Trophoblast cell (in vitro differentiated cells and primary cell): ENCODE results near the gene TAS2R3.
A peak's percentile ranks its signal among the peaks of the same experiment; 100 is the strongest.
"Not testable (repeated sequence)": the region's sequence is repeated elsewhere in the genome, so short reads cannot be mapped to it uniquely, and the experiment has no call there.

Experiments
- DNase-seq, 2 donors: peaks; one replicate each; pipeline ENCODE4 v3.0.0-alpha.2; 2016
- H2AFZ ChIP-seq: 2 replicates; pipeline ENCODE4 v1.6.1; 2013; ENCODE audit warnings: low read length, moderate library complexity, mild to moderate bottlenecking; ENCODE audit not compliant: insufficient read depth, poor library complexity
- H2AK5ac ChIP-seq: 2 replicates; pipeline ENCODE4 v1.6.1; 2013; ENCODE audit warnings: mild to moderate bottlenecking, low read length
- H2BK120ac ChIP-seq: 2 replicates; pipeline ENCODE4 v1.6.1; 2013; ENCODE audit warnings: low read length, mild to moderate bottlenecking, moderate library complexity; ENCODE audit not compliant: insufficient read depth, poor library complexity
- H2BK12ac ChIP-seq: 2 replicates; pipeline ENCODE4 v1.6.1; 2013; ENCODE audit warnings: mild to moderate bottlenecking, low read length, moderate library complexity
- H2BK5ac ChIP-seq: 2 replicates; pipeline ENCODE4 v1.6.1; 2013; ENCODE audit warnings: low read length, low read depth, moderate library complexity, mild to moderate bottlenecking; ENCODE audit not compliant: poor library complexity
- H3K14ac ChIP-seq: 2 replicates; pipeline ENCODE4 v1.6.1; 2013; ENCODE audit warnings: mild to moderate bottlenecking, low read length
- H3K18ac ChIP-seq: 2 replicates; pipeline ENCODE4 v1.6.1; 2013; ENCODE audit warnings: mild to moderate bottlenecking, low read length
- H3K23ac ChIP-seq: 2 replicates; pipeline ENCODE4 v1.6.1; 2013; ENCODE audit warnings: low read length
- H3K27ac ChIP-seq: 2 replicates; pipeline ENCODE4 v1.5.1; 2013; ENCODE audit warnings: low read depth, mild to moderate bottlenecking, inconsistent platforms, low read length, moderate library complexity
- H3K27me3 ChIP-seq: 2 replicates; pipeline ENCODE4 v1.6.1; 2013; ENCODE audit warnings: inconsistent platforms, mild to moderate bottlenecking, low read length, moderate library complexity; ENCODE audit not compliant: insufficient read depth
- H3K36me3 ChIP-seq, 2 experiments: 1 replicate in 1 of 2; 2 replicates in 1 of 2; pipeline ENCODE4 v1.6.1; 2013; ENCODE audit warnings: low read length in 2 of 2, mild to moderate bottlenecking in 2 of 2, moderate library complexity in 1 of 2; ENCODE audit not compliant: insufficient read depth in 2 of 2, control insufficient read depth in 1 of 2
- H3K4ac ChIP-seq: 2 replicates; pipeline ENCODE4 v1.6.1; 2013; ENCODE audit warnings: low read depth, mild to moderate bottlenecking, low read length, moderate library complexity
- H3K4me1 ChIP-seq, 2 experiments: 1 replicate in 1 of 2; 2 replicates in 1 of 2; pipeline ENCODE4 v1.6.1; 2013; ENCODE audit warnings: low read length in 2 of 2, mild to moderate bottlenecking in 2 of 2, moderate library complexity in 1 of 2; ENCODE audit not compliant: insufficient read depth in 2 of 2, control insufficient read depth in 1 of 2
- H3K4me2 ChIP-seq: 2 replicates; pipeline ENCODE4 v1.6.1; 2013; ENCODE audit warnings: inconsistent platforms, mild to moderate bottlenecking, low read length, moderate library complexity
- H3K4me3 ChIP-seq: 2 replicates; pipeline ENCODE4 v1.5.1; 2013; ENCODE audit warnings: mild to moderate bottlenecking, low read depth, low read length, inconsistent platforms
- H3K79me1 ChIP-seq: one replicate; pipeline ENCODE4 v1.6.1; 2013; ENCODE audit warnings: low read length
- H3K79me2 ChIP-seq: 2 replicates; pipeline ENCODE4 v1.6.1; 2013; ENCODE audit warnings: low read length, mild to moderate bottlenecking; ENCODE audit not compliant: control insufficient read depth, insufficient read depth, poor library complexity
- H3K9ac ChIP-seq: 2 replicates; pipeline ENCODE4 v1.6.1; 2013; ENCODE audit warnings: mild to moderate bottlenecking, low read length
- H3K9me3 ChIP-seq: 2 replicates; pipeline ENCODE4 v1.6.1; 2013; ENCODE audit warnings: low read depth, mild to moderate bottlenecking, control low read depth, inconsistent platforms, low read length; ENCODE audit not compliant: insufficient read depth
- H4K12ac ChIP-seq: 2 replicates; pipeline ENCODE4 v1.6.1; 2013; ENCODE audit warnings: low read depth, mild to moderate bottlenecking, low read length, moderate library complexity
- H4K8ac ChIP-seq: 2 replicates; pipeline ENCODE4 v1.6.1; 2013; ENCODE audit warnings: low read depth, mild to moderate bottlenecking, low read length, moderate library complexity
- H4K91ac ChIP-seq: one replicate; pipeline ENCODE4 v1.6.1; 2013; ENCODE audit warnings: low read depth, mild to moderate bottlenecking, low read length, moderate library complexity
- WGBS: extraction: QIAGEN DNeasy Blood & Tissue Kit; methylation state at CpG from one replicate; pipeline ENCODE4 v1.1.7; 2013; ENCODE audit warnings: missing lambda C conversion rate; ENCODE audit not compliant: insufficient read length, insufficient coverage; ENCODE audit errors: extremely low coverage; 5-methylcytosine and 5-hydroxymethylcytosine counted together

Gene TAS2R3

GRCh38 chr7:141742229-141742628 is 21.7 kb upstream of the TAS2R3 start:
- no CpG with 5 or more reads among the region's 1 CpG for WGBS
- Histone ChIP-seq H2BK120ac (no peak overlapping the region), H2AK5ac (no peak overlapping the region)

GRCh38 chr7:141744131-141744530 is 19.8 kb upstream of the TAS2R3 start:
- H4K12ac ChIP-seq: no peak overlapping the region
- H3K4me2 ChIP-seq: no peak overlapping the region
- no peak overlapping the region for H3K9ac ChIP-seq
- no peak overlapping the region for H3K18ac ChIP-seq
- no peak overlapping the region for H3K23ac ChIP-seq
- H3K79me1 ChIP-seq: no peaks in the 10 kb centered on the region
- no peak overlapping the region for H3K4me3 ChIP-seq
- no peak overlapping the region for H3K4ac ChIP-seq
- H3K14ac ChIP-seq: no peak overlapping the region
- no peak overlapping the region for H3K27ac ChIP-seq
- no peaks in the 10 kb centered on the region for H3K27me3 ChIP-seq
- DNase-seq: no peak
- no peak overlapping the region for H2AK5ac ChIP-seq
- H2BK12ac ChIP-seq: no peak overlapping the region
- no CpG with 5 or more reads among the region's 2 CpGs for WGBS
- no peak overlapping the region for H4K8ac ChIP-seq
- no peak overlapping the region for H2AFZ ChIP-seq
- H4K91ac ChIP-seq: no peak overlapping the region
- peaks cover 18 to 35% of the 10 kb centered on the region in 2 experiments for H3K36me3 ChIP-seq
- no peaks in the 10 kb centered on the region for H3K9me3 ChIP-seq
- peaks cover 0 to 3% of the 10 kb centered on the region in 2 experiments for H3K4me1 ChIP-seq
- peaks cover 2% of the 10 kb centered on the region for H3K79me2 ChIP-seq
- no peak overlapping the region for H2BK120ac ChIP-seq
- H2BK5ac ChIP-seq: no peak overlapping the region

More at GRCh38 chr7:141742229-141742628, 21.7 kb upstream of the TAS2R3 start:
- Histone ChIP-seq H2BK12ac (no peak overlapping the region), H4K91ac (no peak overlapping the region), H3K23ac (no peak overlapping the region), H3K27me3 (no peaks in the 10 kb centered on the region), H3K9ac (no peak overlapping the region), H3K14ac (no peak overlapping the region), H3K79me1 (peaks cover 2% of the 10 kb centered on the region), H2BK5ac (no peak overlapping the region), H3K4me1 (peaks cover 0 to 6% of the 10 kb centered on the region in 2 experiments), H2AFZ (no peak overlapping the region), H4K12ac (no peak overlapping the region), H4K8ac (no peak overlapping the region), H3K18ac (no peak overlapping the region), H3K36me3 (peaks cover 18 to 32% of the 10 kb centered on the region in 2 experiments), H3K79me2 (peaks cover 5% of the 10 kb centered on the region), H3K4me2 (no peak overlapping the region), H3K27ac (no peak overlapping the region), H3K9me3 (no peaks in the 10 kb centered on the region), H3K4me3 (no peak overlapping the region), H3K4ac (no peak overlapping the region)
- peak in 1 of 2 donors; percentile 56 for DNase-seq

GRCh38 chr7:141748396-141748795 is 15.5 kb upstream of the TAS2R3 start:
- H3K79me1 ChIP-seq: no peaks in the 10 kb centered on the region
- no peak overlapping the region for H2AFZ ChIP-seq
- H3K27ac ChIP-seq: no peak overlapping the region
- no peak overlapping the region for H3K4ac ChIP-seq
- H3K18ac ChIP-seq: no peak overlapping the region
- no peak overlapping the region for H3K14ac ChIP-seq
- H3K4me1 ChIP-seq: no peaks in the 10 kb centered on the region
- no peak overlapping the region for H2BK12ac ChIP-seq
- H4K12ac ChIP-seq: no peak overlapping the region
- peak in 1 of 2 donors; percentile 28 for DNase-seq
- H2AK5ac ChIP-seq: no peak overlapping the region
- no peak overlapping the region for H3K4me2 ChIP-seq
- no peak overlapping the region for H3K4me3 ChIP-seq
- no peaks in the 10 kb centered on the region for H3K27me3 ChIP-seq
- no peak overlapping the region for H3K23ac ChIP-seq
- peaks cover 6% of the 10 kb centered on the region for H3K9me3 ChIP-seq
- H3K9ac ChIP-seq: no peak overlapping the region
- no peaks in the 10 kb centered on the region for H3K79me2 ChIP-seq
- no peak overlapping the region for H4K91ac ChIP-seq
- H2BK120ac ChIP-seq: no peak overlapping the region
- peaks cover 22 to 39% of the 10 kb centered on the region in 2 experiments for H3K36me3 ChIP-seq
- H4K8ac ChIP-seq: no peak overlapping the region
- H2BK5ac ChIP-seq: no peak overlapping the region
- WGBS: no CpG with 5 or more reads among the region's 2 CpGs

GRCh38 chr7:141751904-141752303 is 12.0 kb upstream of the TAS2R3 start:
- H3K36me3 ChIP-seq: peaks cover 15 to 32% of the 10 kb centered on the region in 2 experiments
- DNase-seq, H3K18ac ChIP-seq, H3K27ac ChIP-seq, H2BK5ac ChIP-seq, H3K27me3 ChIP-seq, H4K8ac ChIP-seq, H3K79me2 ChIP-seq, H2AFZ ChIP-seq, H2BK12ac ChIP-seq, H4K91ac ChIP-seq, H3K14ac ChIP-seq, H3K4ac ChIP-seq, H2BK120ac ChIP-seq, H3K23ac ChIP-seq, H3K79me1 ChIP-seq, H3K4me2 ChIP-seq, H3K4me1 ChIP-seq, H4K12ac ChIP-seq, H3K9ac ChIP-seq, H3K4me3 ChIP-seq, H3K9me3 ChIP-seq, H2AK5ac ChIP-seq: not testable (repeated sequence)
- no CpG with 5 or more reads among the region's 10 CpGs for WGBS
